Activated T-helper 17 cell treated with anti-CD3 and anti-CD28 coated beads, Interleukin-2, amount 50 U/mL, for 72 hours (primary cell): ENCODE results near the gene CMAS. TPM values are rescaled to one million over a fixed set of nuclear protein-coding genes. Genes with fewer than 3 reads are reported as not detected.
"Not testable (repeated sequence)": the region's sequence is repeated elsewhere in the genome, so short reads cannot be mapped to it uniquely, and the experiment has no call there.

Experiments
- ATAC-seq: fragments of 150-1000 bp; cut with Tn5 transposase; replicated peaks from 2 replicates; pipeline ENCODE4 v1.10.0; 2021; ENCODE audit warnings: mild to moderate bottlenecking, moderate library complexity
- H3K27ac Mint-ChIP-seq: one replicate; pipeline ENCODE4 v1.8.0; 2022; ENCODE audit warnings: mixed read lengths
- H3K27me3 Mint-ChIP-seq: one replicate; pipeline ENCODE4 v1.8.0; 2022; ENCODE audit warnings: mixed read lengths
- H3K36me3 Mint-ChIP-seq: one replicate; pipeline ENCODE4 v1.8.0; 2022; ENCODE audit warnings: low read depth, mild to moderate bottlenecking, mixed read lengths
- H3K4me1 Mint-ChIP-seq: one replicate; pipeline ENCODE4 v1.8.0; 2022; ENCODE audit warnings: mixed read lengths
- H3K4me3 Mint-ChIP-seq: one replicate; pipeline ENCODE4 v1.8.0; 2022; ENCODE audit warnings: mild to moderate bottlenecking, mixed read lengths
- H3K9me3 Mint-ChIP-seq: one replicate; pipeline ENCODE4 v1.8.0; 2022; ENCODE audit warnings: mixed read lengths
- total RNA-seq, 2 donors: library from RNA; stranded (reverse); gene quantifications; one replicate each; pipeline ENCODE4 v1.2.3, GENCODE V29; 2022

The CMAS gene
- total RNA-seq, 2 donors from 2014 or later = 57.7 to 63.2 TPM

- Mint-ChIP-seq H3K36me3 (no peaks in the 10 kb centered on the region), H3K27ac (no peak overlapping the region), H3K27me3 (no peaks in the 10 kb centered on the region)
Measured at GRCh38 chr12:22034709-22035506, 11.1 kb upstream of the CMAS start.

GRCh38 chr12:22037947-22038346, 8.1 kb upstream of the CMAS start:
- no peaks in the 10 kb centered on the region for H3K9me3 Mint-ChIP-seq
- peaks cover 3% of the 10 kb centered on the region for H3K4me1 Mint-ChIP-seq

More at GRCh38 chr12:22034709-22035506, 11.1 kb upstream of the CMAS start:
- Mint-ChIP-seq H3K9me3 (no peaks in the 10 kb centered on the region), H3K4me3 (no peak overlapping the region), H3K4me1 (no peaks in the 10 kb centered on the region)
- ATAC-seq = no peak

DNA sequence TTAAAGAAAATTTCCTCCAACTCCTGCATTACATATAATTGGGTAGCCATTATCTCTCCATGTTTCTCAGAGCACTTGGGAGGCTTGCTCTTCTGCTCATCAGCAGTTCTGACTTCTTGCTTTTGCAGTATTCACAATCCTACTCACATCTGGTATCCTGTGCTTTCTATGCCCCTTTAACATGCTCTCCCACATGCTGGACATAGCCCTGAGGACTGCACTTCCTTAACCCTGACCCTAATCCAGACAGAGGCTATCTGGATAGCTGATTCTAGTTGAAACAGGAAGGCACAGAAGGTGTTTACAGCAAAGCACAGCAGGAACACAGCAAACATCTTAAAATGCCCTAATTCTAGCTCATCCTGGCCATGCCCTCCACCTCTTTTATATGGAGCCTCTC, 7.3 kb upstream of the CMAS start:
- H3K4me1 Mint-ChIP-seq = peaks cover 6% of the 10 kb centered on the region
- H3K9me3 Mint-ChIP-seq = no peaks in the 10 kb centered on the region
- no peaks in the 10 kb centered on the region for H3K27me3 Mint-ChIP-seq
- H3K27ac Mint-ChIP-seq = no peak overlapping the region
- H3K36me3 Mint-ChIP-seq = no peaks in the 10 kb centered on the region
- ATAC-seq = no peak
- H3K4me3 Mint-ChIP-seq = no peak overlapping the region

More at GRCh38 chr12:22037947-22038346, 8.1 kb upstream of the CMAS start:
- ATAC-seq = no peak
- H3K36me3 Mint-ChIP-seq = no peaks in the 10 kb centered on the region
- no peaks in the 10 kb centered on the region for H3K27me3 Mint-ChIP-seq
- no peak overlapping the region for H3K4me3 Mint-ChIP-seq
- H3K27ac Mint-ChIP-seq = no peak overlapping the region

DNA sequence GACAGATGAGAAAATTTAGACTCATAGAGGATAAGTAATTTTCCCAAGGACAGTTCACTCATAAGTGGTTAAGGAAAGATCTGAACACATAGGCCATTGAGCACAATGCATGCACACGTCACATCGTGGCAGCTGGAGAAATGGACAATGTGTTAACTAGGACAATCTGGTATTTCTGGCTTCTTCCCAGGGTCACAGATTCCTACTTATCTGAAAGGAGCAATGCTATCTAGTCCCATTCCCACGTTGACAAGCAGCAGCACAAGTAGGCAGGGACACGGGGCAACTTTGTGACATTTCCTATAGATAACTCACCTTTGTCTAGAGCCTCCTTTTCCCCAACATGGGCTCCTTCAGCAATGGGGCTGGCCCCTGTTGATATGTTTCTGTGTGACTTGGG, 6.7 kb upstream of the CMAS start:
- no peaks in the 10 kb centered on the region for H3K27me3 Mint-ChIP-seq
- H3K4me1 Mint-ChIP-seq = peaks cover 6% of the 10 kb centered on the region
- H3K36me3 Mint-ChIP-seq = no peaks in the 10 kb centered on the region
- no peak overlapping the region for H3K27ac Mint-ChIP-seq
- H3K9me3 Mint-ChIP-seq = no peaks in the 10 kb centered on the region
- no peak overlapping the region for H3K4me3 Mint-ChIP-seq
- ATAC-seq = no peak

GRCh38 chr12:22042976-22043669, 2.9 kb upstream of the CMAS start:
- Mint-ChIP-seq H3K4me3 (no peak overlapping the region), H3K9me3 (no peaks in the 10 kb centered on the region), H3K27ac (no peak overlapping the region), H3K27me3 (no peaks in the 10 kb centered on the region), H3K36me3 (no peaks in the 10 kb centered on the region), H3K4me1 (peaks cover 12% of the 10 kb centered on the region)
- ATAC-seq = peak; percentile 38

GRCh38 chr12:22043943-22044342, 2.1 kb upstream of the CMAS start:
- ATAC-seq = no peak
- Mint-ChIP-seq H3K4me3 (no peak overlapping the region), H3K36me3 (peaks cover 2% of the 10 kb centered on the region), H3K27ac (no peak overlapping the region), H3K27me3 (no peaks in the 10 kb centered on the region), H3K9me3 (no peaks in the 10 kb centered on the region), H3K4me1 (peaks cover 12% of the 10 kb centered on the region)

- no peaks in the 10 kb centered on the region for H3K27me3 Mint-ChIP-seq
- H3K27ac Mint-ChIP-seq = no peak overlapping the region
- H3K4me1 Mint-ChIP-seq = peaks cover 12% of the 10 kb centered on the region
- no peaks in the 10 kb centered on the region for H3K9me3 Mint-ChIP-seq
- H3K36me3 Mint-ChIP-seq = peaks cover 7% of the 10 kb centered on the region
- no peak overlapping the region for H3K4me3 Mint-ChIP-seq
- no peak for ATAC-seq
Measured at GRCh38 chr12:22044391-22044790, 1.6 kb upstream of the CMAS start.

DNA sequence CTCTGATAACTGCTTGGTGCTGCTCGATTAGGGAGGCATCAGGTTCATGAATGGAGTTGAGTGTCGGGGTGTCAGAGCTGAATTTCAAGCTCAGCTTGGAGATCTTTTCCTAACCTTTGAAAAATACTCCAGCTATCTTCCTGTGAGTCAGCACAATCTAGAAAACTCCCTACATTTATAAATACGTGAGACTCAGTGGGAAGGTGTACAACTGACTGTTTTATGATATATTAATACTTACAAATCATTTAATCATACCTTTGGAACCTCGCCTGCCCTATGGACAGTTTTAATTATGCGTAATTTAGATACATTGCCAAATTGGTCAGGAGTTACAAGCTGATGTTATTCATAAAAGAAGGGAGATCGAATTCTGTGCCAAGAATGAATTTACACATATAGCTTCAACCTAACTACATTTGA, 961 bp downstream of the CMAS start:
- no peaks in the 10 kb centered on the region for H3K9me3 Mint-ChIP-seq
- peak overlapping the region; percentile 92 for H3K4me3 Mint-ChIP-seq
- ATAC-seq = no peak
- H3K4me1 Mint-ChIP-seq = peaks cover 25% of the 10 kb centered on the region
- H3K36me3 Mint-ChIP-seq = peaks cover 17% of the 10 kb centered on the region
- no peaks in the 10 kb centered on the region for H3K27me3 Mint-ChIP-seq
- peak overlapping the region; percentile 91 for H3K27ac Mint-ChIP-seq

DNA sequence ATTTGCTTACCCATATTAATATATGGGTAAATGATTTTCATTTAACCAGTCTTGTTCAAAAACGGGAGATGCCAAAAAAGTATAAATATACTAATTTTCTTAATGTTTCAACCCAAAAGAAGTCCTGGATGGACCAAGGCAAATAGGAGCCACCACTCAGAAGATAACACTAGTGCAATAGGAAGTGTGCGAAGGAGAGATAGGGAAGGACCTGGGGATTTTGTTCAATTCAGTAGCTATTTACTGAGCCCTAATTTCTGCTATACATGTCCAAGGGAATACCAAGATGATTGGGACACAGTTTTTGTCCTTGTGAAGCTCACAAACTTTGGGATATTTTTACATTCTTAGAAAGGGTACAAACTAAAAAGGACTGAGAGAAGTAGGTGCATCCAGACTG, 1.5 kb downstream of the CMAS start:
- Mint-ChIP-seq H3K4me3 (peak overlapping the region; percentile 92), H3K9me3 (no peaks in the 10 kb centered on the region), H3K4me1 (peaks cover 25% of the 10 kb centered on the region), H3K27ac (peak overlapping the region; percentile 91), H3K27me3 (no peaks in the 10 kb centered on the region), H3K36me3 (peaks cover 17% of the 10 kb centered on the region)
- ATAC-seq = no peak

GRCh38 chr12:22048351-22049041, 2.5 kb downstream of the CMAS start:
- no peak for ATAC-seq
- Mint-ChIP-seq H3K27me3 (no peaks in the 10 kb centered on the region), H3K4me1 (peaks cover 19% of the 10 kb centered on the region), H3K4me3 (no peak overlapping the region), H3K27ac (no peak overlapping the region), H3K9me3 (no peaks in the 10 kb centered on the region), H3K36me3 (peaks cover 17% of the 10 kb centered on the region)

DNA sequence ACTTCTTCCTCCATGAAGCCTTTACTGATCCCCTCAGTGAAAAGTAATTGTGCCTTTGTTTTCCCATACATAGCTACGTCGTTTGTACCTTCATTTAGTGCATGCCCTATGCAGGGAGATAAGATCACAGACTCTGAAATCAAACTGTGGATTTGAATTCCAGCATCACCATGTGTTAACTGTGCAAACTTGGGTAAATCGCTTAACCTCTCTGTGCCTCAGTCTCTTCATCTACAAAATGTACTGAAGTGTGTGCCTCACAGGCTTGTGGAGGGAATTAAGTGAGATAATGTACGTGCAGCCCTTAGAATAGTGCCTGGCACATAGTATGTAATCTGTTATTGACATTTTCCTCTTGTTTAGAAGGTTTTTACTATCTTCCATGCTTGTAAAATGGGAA, 4.1 kb downstream of the CMAS start:
- Mint-ChIP-seq H3K4me3 (no peak overlapping the region), H3K9me3 (no peaks in the 10 kb centered on the region), H3K27ac (no peak overlapping the region), H3K27me3 (no peaks in the 10 kb centered on the region), H3K36me3 (peaks cover 19% of the 10 kb centered on the region), H3K4me1 (peaks cover 19% of the 10 kb centered on the region)
- ATAC-seq = no peak

DNA sequence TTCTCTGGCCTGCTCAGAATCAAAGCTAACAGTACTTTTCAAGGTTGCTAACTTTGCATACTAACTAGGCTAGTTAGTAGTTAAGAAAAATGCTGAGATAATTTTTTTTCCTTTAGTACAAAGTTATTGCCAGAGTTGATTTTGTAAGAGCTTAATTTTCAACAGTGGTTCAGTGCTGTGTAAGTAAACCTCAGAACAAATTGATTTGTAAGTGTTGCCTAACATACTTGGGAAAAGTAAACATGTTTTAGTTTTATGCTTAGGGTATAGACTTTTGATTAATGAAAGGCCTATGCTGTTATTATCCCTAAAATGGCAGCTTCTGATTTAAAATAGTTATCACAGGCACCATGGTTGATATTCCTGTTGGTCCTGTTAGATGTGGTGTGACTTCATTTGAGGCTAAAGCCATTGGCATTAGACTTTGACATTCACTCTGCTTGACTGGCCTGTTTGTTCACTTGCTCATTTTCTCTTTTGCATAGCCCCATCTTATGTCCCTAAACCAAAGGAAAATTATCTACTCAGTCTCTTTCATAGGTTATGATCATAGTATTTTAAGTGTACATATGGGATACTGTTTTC, 5.2 kb downstream of the CMAS start:
- H3K27ac Mint-ChIP-seq = no peak overlapping the region
- H3K27me3 Mint-ChIP-seq = no peaks in the 10 kb centered on the region
- no peaks in the 10 kb centered on the region for H3K9me3 Mint-ChIP-seq
- no peak overlapping the region for H3K4me3 Mint-ChIP-seq
- H3K36me3 Mint-ChIP-seq = peaks cover 30% of the 10 kb centered on the region
- H3K4me1 Mint-ChIP-seq = peaks cover 19% of the 10 kb centered on the region
- no peak for ATAC-seq

GRCh38 chr12:22052994-22053393, 7.0 kb downstream of the CMAS start:
- not testable (repeated sequence) for ATAC-seq, H3K27me3 Mint-ChIP-seq, H3K9me3 Mint-ChIP-seq, H3K4me3 Mint-ChIP-seq, H3K27ac Mint-ChIP-seq
- H3K36me3 Mint-ChIP-seq = peaks cover 44% of the 10 kb centered on the region
- peaks cover 14% of the 10 kb centered on the region for H3K4me1 Mint-ChIP-seq

- peaks cover 49% of the 10 kb centered on the region for H3K36me3 Mint-ChIP-seq
- no peaks in the 10 kb centered on the region for H3K27me3 Mint-ChIP-seq
- ATAC-seq = no peak
- H3K27ac Mint-ChIP-seq = no peak overlapping the region
- H3K4me1 Mint-ChIP-seq = peaks cover 14% of the 10 kb centered on the region
- no peak overlapping the region for H3K4me3 Mint-ChIP-seq
- no peaks in the 10 kb centered on the region for H3K9me3 Mint-ChIP-seq
Measured at GRCh38 chr12:22054155-22054554, 8.1 kb downstream of the CMAS start.
